Measurements from ENCODE around the gene MRTFA. TPM values are rescaled to one million over a fixed set of nuclear protein-coding genes. Genes with fewer than 3 reads are reported as not detected.

The MRTFA gene
- total RNA-seq, 2 donors from 2014 or later, result 71.8 to 129 TPM

DNA sequence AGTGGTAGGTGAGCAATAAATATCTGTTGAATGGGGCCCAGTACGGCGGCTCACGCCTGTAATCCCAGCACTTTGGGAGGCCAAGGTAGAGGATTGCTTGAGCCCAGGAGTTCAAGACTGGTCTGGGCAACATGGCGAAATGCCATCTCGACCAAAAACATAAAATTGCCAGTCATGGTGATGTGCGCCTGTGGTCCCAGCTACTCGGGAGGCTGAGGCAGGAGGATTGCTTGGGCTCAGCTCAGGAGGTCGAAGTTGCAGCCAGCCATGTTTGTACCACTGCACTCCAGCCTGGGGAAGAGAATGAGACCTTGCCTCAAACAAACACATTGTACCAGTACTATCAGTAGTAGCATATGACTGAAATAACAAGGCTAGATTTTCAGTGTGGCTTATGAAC lies 262.0 kb downstream of the MRTFA start:
- H3K4me1 ChIP-seq (ENCODE audit: control insufficient read depth in 1 of 2, low read depth in 2 of 2), result peaks cover 3 to 6% of the 10 kb centered on the region in 2 donors
- H3K27ac ChIP-seq, result no peak overlapping the region
- H3K4me3 ChIP-seq, result no peak overlapping the region
- no peaks in the 10 kb centered on the region for H3K9me3 ChIP-seq
- TF ChIP-seq, protein P1, sequence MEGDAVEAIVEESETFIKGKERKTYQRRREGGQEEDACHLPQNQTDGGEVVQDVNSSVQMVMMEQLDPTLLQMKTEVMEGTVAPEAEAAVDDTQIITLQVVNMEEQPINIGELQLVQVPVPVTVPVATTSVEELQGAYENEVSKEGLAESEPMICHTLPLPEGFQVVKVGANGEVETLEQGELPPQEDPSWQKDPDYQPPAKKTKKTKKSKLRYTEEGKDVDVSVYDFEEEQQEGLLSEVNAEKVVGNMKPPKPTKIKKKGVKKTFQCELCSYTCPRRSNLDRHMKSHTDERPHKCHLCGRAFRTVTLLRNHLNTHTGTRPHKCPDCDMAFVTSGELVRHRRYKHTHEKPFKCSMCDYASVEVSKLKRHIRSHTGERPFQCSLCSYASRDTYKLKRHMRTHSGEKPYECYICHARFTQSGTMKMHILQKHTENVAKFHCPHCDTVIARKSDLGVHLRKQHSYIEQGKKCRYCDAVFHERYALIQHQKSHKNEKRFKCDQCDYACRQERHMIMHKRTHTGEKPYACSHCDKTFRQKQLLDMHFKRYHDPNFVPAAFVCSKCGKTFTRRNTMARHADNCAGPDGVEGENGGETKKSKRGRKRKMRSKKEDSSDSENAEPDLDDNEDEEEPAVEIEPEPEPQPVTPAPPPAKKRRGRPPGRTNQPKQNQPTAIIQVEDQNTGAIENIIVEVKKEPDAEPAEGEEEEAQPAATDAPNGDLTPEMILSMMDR (IDR thresholded peaks at IDR 0.05), result no peak
- no peaks in the 10 kb centered on the region for H3K27me3 ChIP-seq (replicated peaks; ENCODE audit: insufficient read depth)
- no peak for ATAC-seq (ENCODE audit: insufficient number of reproducible peaks, low FRiP score, low read depth)
- H3K36me3 ChIP-seq, result no peaks in the 10 kb centered on the region
- DNase-seq (ENCODE audit: low spot score), result no peak

DNA sequence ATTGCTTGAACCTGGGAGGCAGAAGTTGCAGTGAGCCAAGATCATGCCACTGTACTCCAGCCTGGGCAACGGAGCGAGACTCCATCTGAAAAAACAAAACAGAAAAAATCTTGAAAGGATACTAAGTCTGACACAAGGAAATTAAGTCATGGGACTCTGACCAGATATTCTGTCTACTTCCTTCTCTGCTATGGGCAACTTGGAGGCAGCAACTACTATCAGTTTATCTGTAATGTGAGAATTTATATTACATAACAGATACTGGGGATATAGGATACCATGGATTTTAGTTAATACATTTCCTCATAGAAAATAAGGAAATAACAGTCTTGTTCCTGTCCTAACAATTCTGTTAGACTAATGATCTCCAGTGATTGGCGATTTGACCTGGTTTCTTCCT lies 267.7 kb downstream of the MRTFA start:
- Histone ChIP-seq H3K4me1 (ENCODE audit: control insufficient read depth in 1 of 2, low read depth in 2 of 2) (peaks cover 3 to 6% of the 10 kb centered on the region in 2 donors), H3K36me3 (peaks cover 22% of the 10 kb centered on the region), H3K27ac (no peak overlapping the region), H3K9me3 (no peaks in the 10 kb centered on the region), H3K4me3 (no peak overlapping the region), H3K27me3 (replicated peaks; ENCODE audit: insufficient read depth) (no peaks in the 10 kb centered on the region)
- TF ChIP-seq, protein P1 (IDR thresholded peaks at IDR 0.05), result no peak
- no peak for DNase-seq (ENCODE audit: low spot score)
- ATAC-seq (ENCODE audit: insufficient number of reproducible peaks, low FRiP score, low read depth), result no peak

DNA sequence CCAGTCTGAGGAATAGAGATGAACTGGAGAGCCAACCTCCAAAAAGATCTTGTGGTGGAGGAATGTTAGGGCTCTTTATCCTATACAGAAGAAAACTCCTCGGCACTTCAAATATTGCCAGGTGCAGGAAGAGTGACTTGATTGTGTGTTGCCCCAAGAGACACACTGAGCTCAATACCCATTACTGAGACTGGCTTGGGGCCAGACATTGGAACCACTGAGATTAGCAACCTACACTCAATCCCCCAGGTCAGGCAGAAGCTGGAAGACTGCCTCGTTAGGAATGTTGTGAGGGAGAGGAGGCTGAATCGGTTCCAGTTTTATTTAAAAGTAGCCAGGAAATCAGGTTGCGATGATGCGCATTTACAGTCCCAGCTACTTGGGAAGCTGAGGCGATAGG lies 268.5 kb downstream of the MRTFA start:
- no peaks in the 10 kb centered on the region for H3K27me3 ChIP-seq (replicated peaks; ENCODE audit: insufficient read depth)
- H3K4me1 ChIP-seq (ENCODE audit: control insufficient read depth in 1 of 2, low read depth in 2 of 2), result peaks cover 3 to 6% of the 10 kb centered on the region in 2 donors
- no peak overlapping the region for H3K4me3 ChIP-seq
- TF ChIP-seq, protein P1 (IDR thresholded peaks at IDR 0.05), result no peak
- no peaks in the 10 kb centered on the region for H3K9me3 ChIP-seq
- H3K36me3 ChIP-seq, result peaks cover 28% of the 10 kb centered on the region
- DNase-seq (ENCODE audit: low spot score) (no peak), ATAC-seq (ENCODE audit: insufficient number of reproducible peaks, low FRiP score, low read depth) (no peak)
- no peak overlapping the region for H3K27ac ChIP-seq

DNA sequence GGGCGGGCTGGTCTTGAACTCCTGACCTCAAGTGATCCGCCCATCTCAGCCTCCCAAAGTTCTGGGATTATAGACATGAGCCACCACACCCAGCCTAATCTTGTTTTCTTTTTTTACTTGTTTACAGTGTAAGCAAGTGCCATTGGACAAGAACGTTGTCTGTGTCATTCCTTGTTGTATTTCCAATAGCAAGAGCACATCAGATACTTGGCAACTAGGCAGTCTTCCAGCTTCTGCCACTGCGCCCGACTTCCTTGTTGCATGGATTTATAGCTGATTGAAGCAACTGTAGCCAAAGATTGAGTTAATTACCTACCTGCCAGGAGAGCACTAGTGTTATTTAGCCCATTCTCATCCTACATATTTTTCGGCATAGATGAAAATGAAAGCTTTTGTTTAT lies 269.2 kb downstream of the MRTFA start:
- no peak overlapping the region for H3K4me3 ChIP-seq
- H3K4me1 ChIP-seq (ENCODE audit: control insufficient read depth in 1 of 2, low read depth in 2 of 2), result peaks cover 3 to 6% of the 10 kb centered on the region in 2 donors
- H3K27me3 ChIP-seq (replicated peaks; ENCODE audit: insufficient read depth), result no peaks in the 10 kb centered on the region
- H3K36me3 ChIP-seq, result peaks cover 35% of the 10 kb centered on the region
- no peaks in the 10 kb centered on the region for H3K9me3 ChIP-seq
- H3K27ac ChIP-seq, result no peak overlapping the region
- ATAC-seq (ENCODE audit: insufficient number of reproducible peaks, low FRiP score, low read depth) (no peak), DNase-seq (ENCODE audit: low spot score) (no peak)
- TF ChIP-seq, protein P1 (IDR thresholded peaks at IDR 0.05), result no peak

DNA sequence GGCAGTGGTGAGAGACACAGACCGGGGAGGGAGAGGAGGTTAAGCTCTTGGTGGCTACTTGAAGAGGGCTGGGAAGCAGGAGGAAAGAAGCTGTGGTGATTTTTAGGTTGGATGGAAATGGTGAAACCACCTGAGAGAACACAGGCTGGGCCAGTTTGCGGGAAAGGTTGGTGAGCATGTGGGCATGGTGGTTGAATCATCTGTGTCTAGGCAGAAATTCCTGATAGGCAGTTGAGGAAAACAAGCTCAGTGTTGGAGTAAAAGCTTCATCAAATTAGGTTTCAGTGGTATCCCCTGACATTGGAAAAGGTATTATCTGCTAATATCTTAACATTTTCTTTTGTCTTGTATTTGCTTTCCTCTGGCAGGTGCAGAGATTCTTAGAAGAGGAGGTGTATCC lies 270.5 kb downstream of the MRTFA start:
- DNase-seq (ENCODE audit: low spot score) (no peak), ATAC-seq (ENCODE audit: insufficient number of reproducible peaks, low FRiP score, low read depth) (no peak)
- H3K27me3 ChIP-seq (replicated peaks; ENCODE audit: insufficient read depth), result no peaks in the 10 kb centered on the region
- peaks cover 47% of the 10 kb centered on the region for H3K36me3 ChIP-seq
- H3K4me3 ChIP-seq, result no peak overlapping the region
- H3K27ac ChIP-seq, result no peak overlapping the region
- no peaks in the 10 kb centered on the region for H3K9me3 ChIP-seq
- no peaks in the 10 kb centered on the region for H3K4me1 ChIP-seq (ENCODE audit: control insufficient read depth in 1 of 2, low read depth in 2 of 2)
- TF ChIP-seq, protein P1 (IDR thresholded peaks at IDR 0.05), result no peak

Data from thoracic aorta (tissue), 2 donors.